ENCODE results near the gene ABHD15.
"Not testable (repeated sequence)": the region's sequence is repeated elsewhere in the genome, so short reads cannot be mapped to it uniquely, and the experiment has no call there.

Gene ABHD15

GRCh38 chr17:29561554-29562517 is 5.0 kb downstream of the ABHD15 start:
- in situ Hi-C loops (cut with HindIII; ENCODE audit: low sequenced_read_pairs), result no loop called here
- DNase-seq (ENCODE audit: low read depth), result no peak
- no peak overlapping the region for H3K4me3 ChIP-seq (ENCODE audit: low read depth, low read length)
- TF ChIP-seq CTCF (IDR thresholded peaks at IDR 0.05; ENCODE audit: low read depth, low read length, missing control alignments), result no peak

- no peak for DNase-seq (ENCODE audit: low read depth)
- no peak overlapping the region for H3K4me3 ChIP-seq (ENCODE audit: low read depth, low read length)
- in situ Hi-C loops (cut with HindIII; ENCODE audit: low sequenced_read_pairs), result no loop called here
- no peak for TF ChIP-seq CTCF (IDR thresholded peaks at IDR 0.05; ENCODE audit: low read depth, low read length, missing control alignments)
These were observed 6.5 kb downstream of the ABHD15 start for GRCh38 chr17:29560316-29560715.

GRCh38 chr17:29559640-29560039 is 7.2 kb downstream of the ABHD15 start:
- TF ChIP-seq CTCF (IDR thresholded peaks at IDR 0.05; ENCODE audit: low read depth, low read length, missing control alignments), result no peak
- no peak for DNase-seq (ENCODE audit: low read depth)
- H3K4me3 ChIP-seq (ENCODE audit: low read depth, low read length), result no peak overlapping the region
- in situ Hi-C loops (cut with HindIII; ENCODE audit: low sequenced_read_pairs), result no loop called here

GRCh38 chr17:29558139-29558538 is 8.7 kb downstream of the ABHD15 start:
- DNase-seq (ENCODE audit: low read depth); in situ Hi-C loops (cut with HindIII; ENCODE audit: low sequenced_read_pairs); H3K4me3 ChIP-seq (ENCODE audit: low read depth, low read length): not testable (repeated sequence)

GRCh38 chr17:29557739-29558116 is 9.1 kb downstream of the ABHD15 start:
- DNase-seq (ENCODE audit: low read depth), result no peak
- in situ Hi-C loops (cut with HindIII; ENCODE audit: low sequenced_read_pairs), result no loop called here
- no peak overlapping the region for H3K4me3 ChIP-seq (ENCODE audit: low read depth, low read length)
- TF ChIP-seq CTCF (IDR thresholded peaks at IDR 0.05; ENCODE audit: low read depth, low read length, missing control alignments), result no peak

GRCh38 chr17:29557085-29557738 is 9.6 kb downstream of the ABHD15 start:
- no peak for DNase-seq (ENCODE audit: low read depth)

More at GRCh38 chr17:29557085-29557738, 9.6 kb downstream of the ABHD15 start:
- in situ Hi-C loops (cut with HindIII; ENCODE audit: low sequenced_read_pairs), result no loop called here
- H3K4me3 ChIP-seq (ENCODE audit: low read depth, low read length), result no peak overlapping the region
- TF ChIP-seq CTCF (IDR thresholded peaks at IDR 0.05; ENCODE audit: low read depth, low read length, missing control alignments), result no peak
